Duodenal mucosa (tissue), 2 donors: ENCODE measurements around the gene SLC39A8.
"Not testable (repeated sequence)": the region's sequence is repeated elsewhere in the genome, so short reads cannot be mapped to it uniquely, and the experiment has no call there.

Experiments
- H3K27ac ChIP-seq: one replicate; pipeline ENCODE4 v1.7.0; 2013; ENCODE audit warnings: low read depth, low read length
- H3K27me3 ChIP-seq, 2 donors: one replicate each; pipeline ENCODE4 v1.7.0; 2013; ENCODE audit warnings: low read length in 2 of 2, control low read depth in 1 of 2; ENCODE audit not compliant: insufficient read depth in 2 of 2, control insufficient read depth in 1 of 2
- H3K36me3 ChIP-seq, 2 donors: one replicate each; pipeline ENCODE4 v1.7.0; 2013; ENCODE audit warnings: low read length in 2 of 2, control low read depth in 1 of 2; ENCODE audit not compliant: insufficient read depth in 2 of 2, control insufficient read depth in 1 of 2
- H3K4me1 ChIP-seq, 2 donors: one replicate each; pipeline ENCODE4 v1.7.0; 2013; ENCODE audit warnings: low read length in 2 of 2, control low read depth in 1 of 2; ENCODE audit not compliant: insufficient read depth in 2 of 2, control insufficient read depth in 1 of 2
- H3K4me3 ChIP-seq, 2 donors: one replicate each; pipeline ENCODE4 v1.7.0; 2013; ENCODE audit warnings: low read length in 2 of 2, low read depth in 1 of 2
- H3K9ac ChIP-seq, 2 donors: one replicate each; pipeline ENCODE4 v1.7.0; 2013; ENCODE audit warnings: low read length in 2 of 2, low read depth in 1 of 2
- H3K9me3 ChIP-seq, 2 donors: one replicate each; pipeline ENCODE4 v1.7.0; 2013; ENCODE audit warnings: low read length in 2 of 2, control low read depth in 1 of 2; ENCODE audit not compliant: control insufficient read depth in 1 of 2

The SLC39A8 gene

GRCh38 chr4:102281171-102281839, 64.0 kb downstream of the SLC39A8 start:
- H3K36me3 ChIP-seq: no peaks in the 10 kb centered on the region
- H3K27ac ChIP-seq: no peak overlapping the region
- H3K4me1 ChIP-seq: no peaks in the 10 kb centered on the region
- H3K4me3 ChIP-seq: no peak overlapping the region
- H3K9me3 ChIP-seq: no peaks in the 10 kb centered on the region
- no peak overlapping the region for H3K9ac ChIP-seq
- H3K27me3 ChIP-seq: no peaks in the 10 kb centered on the region

- H3K9me3 ChIP-seq, H3K27ac ChIP-seq, H3K36me3 ChIP-seq, H3K27me3 ChIP-seq, H3K4me3 ChIP-seq, H3K9ac ChIP-seq, H3K4me1 ChIP-seq: not testable (repeated sequence)
Observed at GRCh38 chr4:102273317-102273716, 72.0 kb downstream of the SLC39A8 start.

GRCh38 chr4:102272318-102272717, 73.0 kb downstream of the SLC39A8 start:
- no peak overlapping the region for H3K9ac ChIP-seq
- no peaks in the 10 kb centered on the region for H3K9me3 ChIP-seq
- H3K4me1 ChIP-seq: no peaks in the 10 kb centered on the region
- no peak overlapping the region for H3K27ac ChIP-seq
- no peaks in the 10 kb centered on the region for H3K36me3 ChIP-seq
- H3K27me3 ChIP-seq: no peaks in the 10 kb centered on the region
- no peak overlapping the region for H3K4me3 ChIP-seq

GRCh38 chr4:102268355-102268754, 76.9 kb downstream of the SLC39A8 start:
- H3K27me3 ChIP-seq: no peaks in the 10 kb centered on the region
- no peaks in the 10 kb centered on the region for H3K4me1 ChIP-seq
- H3K36me3 ChIP-seq: no peaks in the 10 kb centered on the region
- H3K9me3 ChIP-seq: no peaks in the 10 kb centered on the region
- H3K27ac ChIP-seq: no peak overlapping the region
- H3K9ac ChIP-seq: no peak overlapping the region
- no peak overlapping the region for H3K4me3 ChIP-seq

- Histone ChIP-seq H3K9me3 (no peaks in the 10 kb centered on the region), H3K27ac (no peak overlapping the region), H3K27me3 (no peaks in the 10 kb centered on the region), H3K4me3 (no peak overlapping the region), H3K36me3 (no peaks in the 10 kb centered on the region), H3K4me1 (peaks cover 0 to 10% of the 10 kb centered on the region in 2 donors), H3K9ac (no peak overlapping the region)
Observed at GRCh38 chr4:102263024-102263787, 82.1 kb downstream of the SLC39A8 start.

- no peak overlapping the region for H3K27ac ChIP-seq
- peaks cover 0 to 10% of the 10 kb centered on the region in 2 donors for H3K4me1 ChIP-seq
- no peak overlapping the region for H3K9ac ChIP-seq
- no peaks in the 10 kb centered on the region for H3K27me3 ChIP-seq
- no peak overlapping the region for H3K4me3 ChIP-seq
- no peaks in the 10 kb centered on the region for H3K9me3 ChIP-seq
- no peaks in the 10 kb centered on the region for H3K36me3 ChIP-seq
Observed at GRCh38 chr4:102259702-102260101, 85.6 kb downstream of the SLC39A8 start.

GRCh38 chr4:102259081-102259480, 86.2 kb downstream of the SLC39A8 start:
- Histone ChIP-seq H3K9me3 (no peaks in the 10 kb centered on the region), H3K27me3 (no peaks in the 10 kb centered on the region), H3K27ac (no peak overlapping the region), H3K4me1 (peaks cover 0 to 10% of the 10 kb centered on the region in 2 donors), H3K36me3 (no peaks in the 10 kb centered on the region), H3K9ac (no peak overlapping the region), H3K4me3 (no peak overlapping the region)

- no peak overlapping the region for H3K27ac ChIP-seq
- no peaks in the 10 kb centered on the region for H3K36me3 ChIP-seq
- H3K9me3 ChIP-seq: no peaks in the 10 kb centered on the region
- no peaks in the 10 kb centered on the region for H3K27me3 ChIP-seq
- no peak overlapping the region for H3K9ac ChIP-seq
- no peak overlapping the region for H3K4me3 ChIP-seq
- peaks cover 0 to 10% of the 10 kb centered on the region in 2 donors for H3K4me1 ChIP-seq
Observed at GRCh38 chr4:102256321-102256720, 89.0 kb downstream of the SLC39A8 start.

- H3K27me3 ChIP-seq: no peaks in the 10 kb centered on the region
- no peak overlapping the region for H3K9ac ChIP-seq
- no peak overlapping the region for H3K27ac ChIP-seq
- no peaks in the 10 kb centered on the region for H3K9me3 ChIP-seq
- H3K4me1 ChIP-seq: no peaks in the 10 kb centered on the region
- no peaks in the 10 kb centered on the region for H3K36me3 ChIP-seq
- H3K4me3 ChIP-seq: no peak overlapping the region
Observed at GRCh38 chr4:102253860-102254259, 91.4 kb downstream of the SLC39A8 start.

- Histone ChIP-seq H3K27me3 (no peaks in the 10 kb centered on the region), H3K4me3 (no peak overlapping the region), H3K27ac (no peak overlapping the region), H3K36me3 (no peaks in the 10 kb centered on the region), H3K9ac (no peak overlapping the region), H3K4me1 (no peaks in the 10 kb centered on the region), H3K9me3 (no peaks in the 10 kb centered on the region)
Observed at GRCh38 chr4:102252171-102252570, 93.1 kb downstream of the SLC39A8 start.
